OCI-LY3 (cell line): Measurements from ENCODE around the gene NECAB2.
"Not testable (repeated sequence)": the region's sequence is repeated elsewhere in the genome, so short reads cannot be mapped to it uniquely, and the experiment has no call there.

Experiments
- H2AFZ ChIP-seq: fragments of 200-600, 300-600 bp; shearing (Covaris generic); 2 replicates; pipeline ENCODE4 v1.6.0; 2014; ENCODE audit warnings: antibody characterized with exemption, low read depth, low read length
- H3K27ac ChIP-seq: fragments of 200-600, 300-600 bp; sonication (generic); 2 replicates; pipeline ENCODE4 v1.5.1; 2014; ENCODE audit warnings: mild to moderate bottlenecking, low read length, moderate library complexity, mixed read lengths
- H3K27me3 ChIP-seq: fragments of 200-600, 300-600 bp; sonication (generic); 2 replicates; pipeline ENCODE4 v1.6.1; 2014; ENCODE audit warnings: low read depth, low read length, mixed read lengths
- H3K36me3 ChIP-seq: fragments of 200-600, 300-600 bp; sonication (generic); replicated peaks from 2 replicates; pipeline ENCODE3; 2014; ENCODE audit warnings: low read depth, low read length, mixed read lengths
- H3K4me1 ChIP-seq: fragments of 300-600, 200-600 bp; sonication (generic); 2 replicates; pipeline ENCODE4 v1.6.1; 2014; ENCODE audit warnings: low read length, mixed read lengths
- H3K4me2 ChIP-seq: fragments of 200-600, 300-600 bp; sonication (generic); 2 replicates; pipeline ENCODE4 v1.6.1; 2014; ENCODE audit warnings: low read length, mixed read lengths
- H3K4me3 ChIP-seq: fragments of 300-600, 200-600 bp; sonication (generic); 2 replicates; pipeline ENCODE4 v1.5.1; 2014; ENCODE audit warnings: antibody characterized with exemption, mild to moderate bottlenecking, low read length, moderate library complexity
- H3K79me2 ChIP-seq: fragments of 300-600, 200-600 bp; shearing (Covaris generic); 2 replicates; pipeline ENCODE4 v1.6.1; 2014; ENCODE audit warnings: mild to moderate bottlenecking, low read length, mixed read lengths
- H3K9ac ChIP-seq: fragments of 300-600, 200-600 bp; shearing (Covaris generic); 2 replicates; pipeline ENCODE4 v1.6.0; 2014; ENCODE audit warnings: mild to moderate bottlenecking, low read length, moderate library complexity
- H3K9me3 ChIP-seq: fragments of 200-600, 300-600 bp; shearing (Covaris generic); 2 replicates; pipeline ENCODE4 v1.6.1; 2014; ENCODE audit warnings: low read length, mixed read lengths; ENCODE audit not compliant: insufficient read depth
- H4K20me1 ChIP-seq: fragments of 200-600, 300-600 bp; sonication (generic); 2 replicates; pipeline ENCODE4 v1.6.1; 2016; ENCODE audit warnings: low read length, mixed read lengths; ENCODE audit not compliant: insufficient read depth
- EZH2phosphoT487 ChIP-seq: fragments of 200-600 bp; shearing (Covaris generic); IDR thresholded peaks from 2 replicates; pipeline ENCODE4 v1.6.1; 2018; ENCODE audit warnings: antibody characterized with exemption, mixed run types, low read depth
- TF ChIP-seq, protein P1 (sequence below): fragments of 200-600, 300-600 bp; sonication (generic); IDR thresholded peaks from 2 replicates; pipeline ENCODE4 v1.5.1; 2014; ENCODE audit warnings: antibody characterized with exemption, low read length, low read depth

The NECAB2 gene

GRCh38 chr16:83947642-83948234, 20.3 kb upstream of the NECAB2 start:
- Histone ChIP-seq H2AFZ (no peak overlapping the region), H3K4me2 (no peak overlapping the region), H3K27me3 (no peaks in the 10 kb centered on the region), H3K9me3 (no peaks in the 10 kb centered on the region), H3K9ac (no peak overlapping the region), H3K4me3 (no peak overlapping the region), H3K79me2 (no peaks in the 10 kb centered on the region), H3K27ac (no peak overlapping the region), H3K4me1 (peaks cover 5% of the 10 kb centered on the region), H4K20me1 (no peaks in the 10 kb centered on the region), H3K36me3 (no peaks in the 10 kb centered on the region)
- TF ChIP-seq, protein P1, sequence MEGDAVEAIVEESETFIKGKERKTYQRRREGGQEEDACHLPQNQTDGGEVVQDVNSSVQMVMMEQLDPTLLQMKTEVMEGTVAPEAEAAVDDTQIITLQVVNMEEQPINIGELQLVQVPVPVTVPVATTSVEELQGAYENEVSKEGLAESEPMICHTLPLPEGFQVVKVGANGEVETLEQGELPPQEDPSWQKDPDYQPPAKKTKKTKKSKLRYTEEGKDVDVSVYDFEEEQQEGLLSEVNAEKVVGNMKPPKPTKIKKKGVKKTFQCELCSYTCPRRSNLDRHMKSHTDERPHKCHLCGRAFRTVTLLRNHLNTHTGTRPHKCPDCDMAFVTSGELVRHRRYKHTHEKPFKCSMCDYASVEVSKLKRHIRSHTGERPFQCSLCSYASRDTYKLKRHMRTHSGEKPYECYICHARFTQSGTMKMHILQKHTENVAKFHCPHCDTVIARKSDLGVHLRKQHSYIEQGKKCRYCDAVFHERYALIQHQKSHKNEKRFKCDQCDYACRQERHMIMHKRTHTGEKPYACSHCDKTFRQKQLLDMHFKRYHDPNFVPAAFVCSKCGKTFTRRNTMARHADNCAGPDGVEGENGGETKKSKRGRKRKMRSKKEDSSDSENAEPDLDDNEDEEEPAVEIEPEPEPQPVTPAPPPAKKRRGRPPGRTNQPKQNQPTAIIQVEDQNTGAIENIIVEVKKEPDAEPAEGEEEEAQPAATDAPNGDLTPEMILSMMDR: no peak
- no peak for TF ChIP-seq EZH2phosphoT487

GRCh38 chr16:83948914-83949723, 18.9 kb upstream of the NECAB2 start:
- Histone ChIP-seq H3K4me2 (no peak overlapping the region), H3K79me2 (no peaks in the 10 kb centered on the region)
- TF ChIP-seq EZH2phosphoT487: no peak
- TF ChIP-seq, protein P1: no peak

DNA sequence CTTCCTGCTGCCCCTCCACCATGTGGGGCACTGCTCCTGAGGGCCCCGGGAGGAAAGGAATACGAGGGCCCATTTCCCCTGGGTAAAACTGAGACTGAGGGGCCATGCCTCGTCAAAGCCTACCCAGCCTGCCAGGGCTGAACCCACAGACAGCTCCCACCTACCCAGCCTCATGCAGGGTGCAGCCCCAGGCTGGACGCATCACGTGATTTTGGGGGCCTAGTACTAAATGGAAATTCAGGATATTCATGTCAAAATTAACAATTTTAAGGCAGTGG, 18.4 kb upstream of the NECAB2 start:
- Histone ChIP-seq H4K20me1 (no peaks in the 10 kb centered on the region), H2AFZ (no peak overlapping the region), H3K27me3 (0 out of 2 replicates have a peak, but pooled peaks cover 3% of the 10 kb centered on the region), H3K4me2 (no peak overlapping the region), H3K4me1 (peaks cover 15% of the 10 kb centered on the region), H3K4me3 (no peak overlapping the region), H3K9me3 (no peaks in the 10 kb centered on the region), H3K36me3 (no peaks in the 10 kb centered on the region), H3K79me2 (no peaks in the 10 kb centered on the region), H3K27ac (no peak overlapping the region), H3K9ac (no peak overlapping the region)
- TF ChIP-seq EZH2phosphoT487: no peak
- TF ChIP-seq, protein P1: no peak

More at GRCh38 chr16:83948914-83949723, 18.9 kb upstream of the NECAB2 start:
- H3K9me3 ChIP-seq: no peaks in the 10 kb centered on the region
- H3K27me3 ChIP-seq: no peaks in the 10 kb centered on the region
- H2AFZ ChIP-seq: no peak overlapping the region
- no peak overlapping the region for H3K27ac ChIP-seq
- H3K9ac ChIP-seq: no peak overlapping the region
- no peaks in the 10 kb centered on the region for H3K36me3 ChIP-seq
- H3K4me3 ChIP-seq: no peak overlapping the region
- peaks cover 13% of the 10 kb centered on the region for H3K4me1 ChIP-seq
- no peaks in the 10 kb centered on the region for H4K20me1 ChIP-seq

DNA sequence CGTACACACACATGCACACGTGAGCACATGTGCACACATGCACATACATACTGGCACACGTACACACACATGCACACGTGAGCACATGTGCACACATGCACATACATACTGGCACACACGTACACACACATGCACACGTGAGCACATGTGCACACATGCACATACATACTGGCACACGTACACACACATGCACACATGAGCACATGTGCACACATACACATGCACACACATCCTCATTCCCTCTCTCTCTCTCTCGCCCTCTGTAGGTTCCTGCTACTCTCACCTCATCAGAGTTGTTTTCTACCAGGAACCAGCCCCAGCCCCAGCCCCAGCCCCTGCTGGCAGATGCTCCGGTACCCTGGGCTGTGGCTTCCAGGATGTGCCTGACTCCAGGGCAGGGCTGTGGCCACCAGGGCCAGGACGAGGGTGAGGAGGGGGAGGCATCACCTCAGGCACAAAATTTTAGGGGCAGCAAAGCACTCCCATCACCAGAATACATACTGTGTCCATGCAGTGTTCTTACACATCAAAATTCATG, 17.1 kb upstream of the NECAB2 start:
- H3K79me2 ChIP-seq, H4K20me1 ChIP-seq, H3K4me2 ChIP-seq, H3K9ac ChIP-seq, H3K9me3 ChIP-seq, H3K27ac ChIP-seq, H3K36me3 ChIP-seq, H3K4me3 ChIP-seq, H2AFZ ChIP-seq: not testable (repeated sequence)
- peaks cover 12% of the 10 kb centered on the region; the same call in 1 of the 2 replicates for H3K27me3 ChIP-seq
- peaks cover 15% of the 10 kb centered on the region for H3K4me1 ChIP-seq
